ENCODE results near the gene SLC39A11. TPM values are rescaled to one million over a fixed set of nuclear protein-coding genes. Genes with fewer than 3 reads are reported as not detected.

Gene SLC39A11
- total RNA-seq, 1 experiment from 2014 or later = 15.2 TPM

DNA sequence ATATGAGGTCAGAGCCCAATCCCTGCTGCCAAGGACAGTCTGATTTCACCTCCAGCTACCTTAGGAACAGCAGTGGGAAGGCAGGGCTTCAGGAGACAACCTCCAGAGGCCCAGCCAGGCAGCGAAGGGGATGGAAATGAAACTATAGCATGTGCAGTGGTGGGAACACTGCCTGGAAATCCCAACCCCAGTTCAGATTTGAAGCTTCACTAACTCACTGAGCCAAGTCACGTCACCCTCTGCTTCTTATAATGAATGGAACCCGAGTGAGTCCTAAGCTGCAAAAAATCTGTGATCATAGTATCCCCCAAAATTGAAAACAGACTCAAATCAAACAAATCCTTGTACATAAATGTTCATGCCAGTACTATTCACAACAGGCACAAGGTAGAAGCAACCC is 36.0 kb upstream of the SLC39A11 start:
- Histone ChIP-seq H4K8ac (replicated peaks; ENCODE audit: insufficient read length, low read depth, low read length) (no peak overlapping the region), H3K4ac (ENCODE audit: low read depth, low read length) (no peak overlapping the region), H2AK5ac (ENCODE audit: insufficient read length, low read length) (no peak overlapping the region), H3K4me2 (ENCODE audit: insufficient read depth, insufficient read length, low read length) (no peak overlapping the region), H2BK15ac (ENCODE audit: low read depth, low read length) (no peak overlapping the region), H3K27ac (ENCODE audit: insufficient read length, low read depth, low read length) (no peak overlapping the region), H3K27me3 (ENCODE audit: insufficient read depth, low read length) (no peaks in the 10 kb centered on the region), H3K23ac (ENCODE audit: insufficient read length, low read depth, low read length) (no peak overlapping the region), H3K79me2 (ENCODE audit: insufficient read depth, low read length) (no peaks in the 10 kb centered on the region), H4K5ac (ENCODE audit: insufficient read length, low read depth, low read length) (no peak overlapping the region), H4K20me1 (ENCODE audit: control insufficient read depth, insufficient read depth, insufficient read length) (no peaks in the 10 kb centered on the region), H2BK5ac (ENCODE audit: insufficient read length, low read length) (no peak overlapping the region), H3K14ac (ENCODE audit: insufficient read depth, low read length) (no peak overlapping the region), H2BK12ac (ENCODE audit: insufficient read length, low read depth, low read length) (no peak overlapping the region), H2AFZ (ENCODE audit: low read length) (no peak overlapping the region), H3K18ac (ENCODE audit: insufficient read length, low read depth, low read length) (no peak overlapping the region), H3K23me2 (ENCODE audit: insufficient read length, low read depth, low read length, poor library complexity, severe bottlenecking) (no peaks in the 10 kb centered on the region), H2BK120ac (ENCODE audit: low read depth, low read length, poor library complexity, severe bottlenecking) (no peak overlapping the region), H3K79me1 (ENCODE audit: insufficient read depth, low read depth, low read length, poor library complexity, severe bottlenecking) (no peaks in the 10 kb centered on the region), H3K56ac (ENCODE audit: insufficient read length, low read depth, low read length) (no peak overlapping the region), H4K91ac (ENCODE audit: insufficient read length, low read depth, low read length) (no peak overlapping the region), H2BK20ac (ENCODE audit: low read depth, low read length, poor library complexity, severe bottlenecking) (no peak overlapping the region), H3K9me3 (ENCODE audit: control insufficient read depth, low read depth, low read length) (no peaks in the 10 kb centered on the region), H3K9ac (ENCODE audit: extremely low read depth, insufficient read length, low read length) (no peak overlapping the region), H3K4me1 (ENCODE audit: insufficient read depth, low read length) (no peaks in the 10 kb centered on the region), H3T11ph (ENCODE audit: low read length) (no peak overlapping the region)
- Mint-ChIP-seq H3K4me1 (peaks cover 14 to 24% of the 10 kb centered on the region in 2 experiments), H3K36me3 (ENCODE audit: insufficient read depth in 1 of 3, low read depth in 3 of 3) (no peaks in the 10 kb centered on the region), H3K27me3 (ENCODE audit: low read depth) (peaks cover 4% of the 10 kb centered on the region; the same call in 1 of the 2 replicates), H3K27ac (no peak overlapping the region; a peak in 2 of 7 replicates), H3K4me3 (no peak overlapping the region), H3K9me3 (no peaks in the 10 kb centered on the region)
- WGBS (ENCODE audit: extremely low coverage, insufficient read length, low lambda C conversion rate) = no CpG with 5 or more reads among the region's 3 CpGs
- TF ChIP-seq, protein P1, sequence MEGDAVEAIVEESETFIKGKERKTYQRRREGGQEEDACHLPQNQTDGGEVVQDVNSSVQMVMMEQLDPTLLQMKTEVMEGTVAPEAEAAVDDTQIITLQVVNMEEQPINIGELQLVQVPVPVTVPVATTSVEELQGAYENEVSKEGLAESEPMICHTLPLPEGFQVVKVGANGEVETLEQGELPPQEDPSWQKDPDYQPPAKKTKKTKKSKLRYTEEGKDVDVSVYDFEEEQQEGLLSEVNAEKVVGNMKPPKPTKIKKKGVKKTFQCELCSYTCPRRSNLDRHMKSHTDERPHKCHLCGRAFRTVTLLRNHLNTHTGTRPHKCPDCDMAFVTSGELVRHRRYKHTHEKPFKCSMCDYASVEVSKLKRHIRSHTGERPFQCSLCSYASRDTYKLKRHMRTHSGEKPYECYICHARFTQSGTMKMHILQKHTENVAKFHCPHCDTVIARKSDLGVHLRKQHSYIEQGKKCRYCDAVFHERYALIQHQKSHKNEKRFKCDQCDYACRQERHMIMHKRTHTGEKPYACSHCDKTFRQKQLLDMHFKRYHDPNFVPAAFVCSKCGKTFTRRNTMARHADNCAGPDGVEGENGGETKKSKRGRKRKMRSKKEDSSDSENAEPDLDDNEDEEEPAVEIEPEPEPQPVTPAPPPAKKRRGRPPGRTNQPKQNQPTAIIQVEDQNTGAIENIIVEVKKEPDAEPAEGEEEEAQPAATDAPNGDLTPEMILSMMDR (conservative IDR thresholded peaks at IDR 0.05) = no peak
- no peak for DNase-seq
